ENCODE data around the gene KCNJ9. TPM values are rescaled to one million over a fixed set of nuclear protein-coding genes. Genes with fewer than 3 reads are reported as not detected.
"Not testable (repeated sequence)": the region's sequence is repeated elsewhere in the genome, so short reads cannot be mapped to it uniquely, and the experiment has no call there.

Gene KCNJ9
- polyA plus RNA-seq, 2 donors, result not detected

GRCh38 chr1:160050182-160050581 is 31.2 kb upstream of the KCNJ9 start:
- not testable (repeated sequence) for H3K36me3 ChIP-seq (ENCODE audit: control insufficient read depth in 2 of 2, insufficient read depth in 2 of 2, low read length in 1 of 2); H3K4me3 ChIP-seq (ENCODE audit: low read depth in 1 of 2, low read length in 2 of 2); H3K27me3 ChIP-seq (ENCODE audit: control insufficient read depth in 1 of 2, insufficient read depth in 2 of 2, low read length in 2 of 2); H3K27ac ChIP-seq (ENCODE audit: low read depth in 2 of 2, low read length in 1 of 2); H3K9me3 ChIP-seq (ENCODE audit: control insufficient read depth in 2 of 2, insufficient read depth in 1 of 2, low read depth in 1 of 2, low read length in 1 of 2); H3K4me1 ChIP-seq (ENCODE audit: control insufficient read depth in 2 of 2, insufficient read depth in 2 of 2, low read length in 1 of 2)
- 53 to 61% methylated on average over 2 of the region's 2 CpGs for WGBS, 2 donors

GRCh38 chr1:160050619-160051018 is 30.7 kb upstream of the KCNJ9 start:
- Histone ChIP-seq H3K4me3 (ENCODE audit: low read depth in 1 of 2, low read length in 2 of 2) (no peak overlapping the region), H3K4me1 (ENCODE audit: control insufficient read depth in 2 of 2, insufficient read depth in 2 of 2, low read length in 1 of 2) (no peaks in the 10 kb centered on the region), H3K27me3 (ENCODE audit: control insufficient read depth in 1 of 2, insufficient read depth in 2 of 2, low read length in 2 of 2) (no peaks in the 10 kb centered on the region), H3K27ac (ENCODE audit: low read depth in 2 of 2, low read length in 1 of 2) (no peak overlapping the region), H3K9me3 (ENCODE audit: control insufficient read depth in 2 of 2, insufficient read depth in 1 of 2, low read depth in 1 of 2, low read length in 1 of 2) (no peaks in the 10 kb centered on the region), H3K36me3 (ENCODE audit: control insufficient read depth in 2 of 2, insufficient read depth in 2 of 2, low read length in 1 of 2) (no peaks in the 10 kb centered on the region)
- 72 to 88% methylated on average over 1 of the region's 1 CpG for WGBS, 2 donors

GRCh38 chr1:160052936-160053335 is 28.4 kb upstream of the KCNJ9 start:
- no peaks in the 10 kb centered on the region for H3K9me3 ChIP-seq (ENCODE audit: control insufficient read depth in 2 of 2, insufficient read depth in 1 of 2, low read depth in 1 of 2, low read length in 1 of 2)
- no peaks in the 10 kb centered on the region for H3K36me3 ChIP-seq (ENCODE audit: control insufficient read depth in 2 of 2, insufficient read depth in 2 of 2, low read length in 1 of 2)
- H3K4me3 ChIP-seq (ENCODE audit: low read depth in 1 of 2, low read length in 2 of 2), result no peak overlapping the region
- 68 to 73% methylated on average over 6 of the region's 6 CpGs for WGBS, 2 donors
- no peaks in the 10 kb centered on the region for H3K4me1 ChIP-seq (ENCODE audit: control insufficient read depth in 2 of 2, insufficient read depth in 2 of 2, low read length in 1 of 2)
- no peaks in the 10 kb centered on the region for H3K27me3 ChIP-seq (ENCODE audit: control insufficient read depth in 1 of 2, insufficient read depth in 2 of 2, low read length in 2 of 2)
- no peak overlapping the region for H3K27ac ChIP-seq (ENCODE audit: low read depth in 2 of 2, low read length in 1 of 2)

GRCh38 chr1:160053548-160054365 is 27.6 kb upstream of the KCNJ9 start:
- Histone ChIP-seq H3K9me3 (ENCODE audit: control insufficient read depth in 2 of 2, insufficient read depth in 1 of 2, low read depth in 1 of 2, low read length in 1 of 2) (no peaks in the 10 kb centered on the region), H3K4me1 (ENCODE audit: control insufficient read depth in 2 of 2, insufficient read depth in 2 of 2, low read length in 1 of 2) (no peaks in the 10 kb centered on the region), H3K27ac (ENCODE audit: low read depth in 2 of 2, low read length in 1 of 2) (no peak overlapping the region), H3K4me3 (ENCODE audit: low read depth in 1 of 2, low read length in 2 of 2) (no peak overlapping the region), H3K36me3 (ENCODE audit: control insufficient read depth in 2 of 2, insufficient read depth in 2 of 2, low read length in 1 of 2) (no peaks in the 10 kb centered on the region), H3K27me3 (ENCODE audit: control insufficient read depth in 1 of 2, insufficient read depth in 2 of 2, low read length in 2 of 2) (no peaks in the 10 kb centered on the region)
- WGBS, 2 donors, result 56 to 57% methylated on average over 7 of the region's 7 CpGs

GRCh38 chr1:160056648-160057169 is 24.6 kb upstream of the KCNJ9 start:
- Histone ChIP-seq H3K4me3 (ENCODE audit: low read depth in 1 of 2, low read length in 2 of 2) (no peak overlapping the region), H3K27ac (ENCODE audit: low read depth in 2 of 2, low read length in 1 of 2) (no peak overlapping the region), H3K4me1 (ENCODE audit: control insufficient read depth in 2 of 2, insufficient read depth in 2 of 2, low read length in 1 of 2) (peaks cover 0 to 4% of the 10 kb centered on the region in 2 donors), H3K27me3 (ENCODE audit: control insufficient read depth in 1 of 2, insufficient read depth in 2 of 2, low read length in 2 of 2) (no peaks in the 10 kb centered on the region), H3K36me3 (ENCODE audit: control insufficient read depth in 2 of 2, insufficient read depth in 2 of 2, low read length in 1 of 2) (no peaks in the 10 kb centered on the region), H3K9me3 (ENCODE audit: control insufficient read depth in 2 of 2, insufficient read depth in 1 of 2, low read depth in 1 of 2, low read length in 1 of 2) (no peaks in the 10 kb centered on the region)
- 81 to 84% methylated on average over 1 of the region's 1 CpG for WGBS, 2 donors

GRCh38 chr1:160058087-160058486 is 23.3 kb upstream of the KCNJ9 start:
- no peaks in the 10 kb centered on the region for H3K27me3 ChIP-seq (ENCODE audit: control insufficient read depth in 1 of 2, insufficient read depth in 2 of 2, low read length in 2 of 2)
- 36 to 48% methylated on average over 2 of the region's 2 CpGs for WGBS, 2 donors
- no peaks in the 10 kb centered on the region for H3K9me3 ChIP-seq (ENCODE audit: control insufficient read depth in 2 of 2, insufficient read depth in 1 of 2, low read depth in 1 of 2, low read length in 1 of 2)
- peaks cover 0 to 4% of the 10 kb centered on the region in 2 donors for H3K4me1 ChIP-seq (ENCODE audit: control insufficient read depth in 2 of 2, insufficient read depth in 2 of 2, low read length in 1 of 2)
- no peak overlapping the region for H3K27ac ChIP-seq (ENCODE audit: low read depth in 2 of 2, low read length in 1 of 2)
- H3K4me3 ChIP-seq (ENCODE audit: low read depth in 1 of 2, low read length in 2 of 2), result no peak overlapping the region
- H3K36me3 ChIP-seq (ENCODE audit: control insufficient read depth in 2 of 2, insufficient read depth in 2 of 2, low read length in 1 of 2), result no peaks in the 10 kb centered on the region

GRCh38 chr1:160061369-160062229 is 19.7 kb upstream of the KCNJ9 start:
- no peaks in the 10 kb centered on the region for H3K9me3 ChIP-seq (ENCODE audit: control insufficient read depth in 2 of 2, insufficient read depth in 1 of 2, low read depth in 1 of 2, low read length in 1 of 2)
- H3K27ac ChIP-seq (ENCODE audit: low read depth in 2 of 2, low read length in 1 of 2), result no peak overlapping the region
- no peak overlapping the region for H3K4me3 ChIP-seq (ENCODE audit: low read depth in 1 of 2, low read length in 2 of 2)
- no peaks in the 10 kb centered on the region for H3K27me3 ChIP-seq (ENCODE audit: control insufficient read depth in 1 of 2, insufficient read depth in 2 of 2, low read length in 2 of 2)
- WGBS, 2 donors, result 38 to 58% methylated on average over 15 of the region's 15 CpGs
- peaks cover 0 to 4% of the 10 kb centered on the region in 2 donors for H3K4me1 ChIP-seq (ENCODE audit: control insufficient read depth in 2 of 2, insufficient read depth in 2 of 2, low read length in 1 of 2)
- H3K36me3 ChIP-seq (ENCODE audit: control insufficient read depth in 2 of 2, insufficient read depth in 2 of 2, low read length in 1 of 2), result no peaks in the 10 kb centered on the region

GRCh38 chr1:160062230-160062532 is 19.2 kb upstream of the KCNJ9 start:
- Histone ChIP-seq H3K27ac (ENCODE audit: low read depth in 2 of 2, low read length in 1 of 2) (no peak overlapping the region), H3K27me3 (ENCODE audit: control insufficient read depth in 1 of 2, insufficient read depth in 2 of 2, low read length in 2 of 2) (no peaks in the 10 kb centered on the region), H3K9me3 (ENCODE audit: control insufficient read depth in 2 of 2, insufficient read depth in 1 of 2, low read depth in 1 of 2, low read length in 1 of 2) (no peaks in the 10 kb centered on the region), H3K4me3 (ENCODE audit: low read depth in 1 of 2, low read length in 2 of 2) (no peak overlapping the region), H3K4me1 (ENCODE audit: control insufficient read depth in 2 of 2, insufficient read depth in 2 of 2, low read length in 1 of 2) (peaks cover 0 to 4% of the 10 kb centered on the region in 2 donors), H3K36me3 (ENCODE audit: control insufficient read depth in 2 of 2, insufficient read depth in 2 of 2, low read length in 1 of 2) (no peaks in the 10 kb centered on the region)
- WGBS, 2 donors, result 74 to 78% methylated on average over 6 of the region's 6 CpGs

GRCh38 chr1:160063176-160063575 is 18.2 kb upstream of the KCNJ9 start:
- H3K27ac ChIP-seq (ENCODE audit: low read depth in 2 of 2, low read length in 1 of 2), result no peak overlapping the region
- H3K36me3 ChIP-seq (ENCODE audit: control insufficient read depth in 2 of 2, insufficient read depth in 2 of 2, low read length in 1 of 2), result no peaks in the 10 kb centered on the region
- no peaks in the 10 kb centered on the region for H3K9me3 ChIP-seq (ENCODE audit: control insufficient read depth in 2 of 2, insufficient read depth in 1 of 2, low read depth in 1 of 2, low read length in 1 of 2)
- no peaks in the 10 kb centered on the region for H3K27me3 ChIP-seq (ENCODE audit: control insufficient read depth in 1 of 2, insufficient read depth in 2 of 2, low read length in 2 of 2)
- no peak overlapping the region for H3K4me3 ChIP-seq (ENCODE audit: low read depth in 1 of 2, low read length in 2 of 2)
- H3K4me1 ChIP-seq (ENCODE audit: control insufficient read depth in 2 of 2, insufficient read depth in 2 of 2, low read length in 1 of 2), result peaks cover 0 to 6% of the 10 kb centered on the region in 2 donors
- 92 to 93% methylated on average over 5 of the region's 5 CpGs for WGBS, 2 donors
